Midbrain (tissue), 1 donor: Measurements from ENCODE around the gene CLDN7.

Source experiments
- DNase-seq: peaks from one replicate; lab custom pipeline; 2025; lab: John Stamatoyannopoulos, UW

CLDN7 gene

GRCh38 chr17:7262192-7262934 is at the start of gene CLDN7:
TSS of gene CLDN7 (minus strand) at chr17:7262478. CDS start at chr17:7262043, 435 bp downstream.
- DNase-seq = no peak

- DNase-seq = no peak
These were observed 48.9 kb upstream of the CLDN7 start for GRCh38 chr17:7311110-7311705.

- DNase-seq = no peak
These were observed 47.4 kb upstream of the CLDN7 start for GRCh38 chr17:7309628-7310027.

- DNase-seq = peak; percentile 40
These were observed 46.6 kb upstream of the CLDN7 start for GRCh38 chr17:7308625-7309433.

- DNase-seq = peak; percentile 51
These were observed 45.7 kb upstream of the CLDN7 start for GRCh38 chr17:7307686-7308624.

- DNase-seq = peak; percentile 99
These were observed 44.8 kb upstream of the CLDN7 start, which contains the start of gene EIF5A for GRCh38 chr17:7306911-7307685. TSS of gene EIF5A (plus strand) at chr17:7307628. CDS start at chr17:7309636, 2,008 bp downstream.

- no peak for DNase-seq
These were observed 41.9 kb upstream of the CLDN7 start for GRCh38 chr17:7304179-7304578.

- peak; percentile 80 for DNase-seq
These were observed 34.0 kb upstream of the CLDN7 start for GRCh38 chr17:7296189-7296861.

GRCh38 chr17:7295230-7296180 is 33.2 kb upstream of the CLDN7 start:
- no peak for DNase-seq

- no peak for DNase-seq
These were observed 32.4 kb upstream of the CLDN7 start, which contains the start of gene YBX2 for GRCh38 chr17:7294614-7295153. TSS of gene YBX2 (minus strand) at chr17:7294639. CDS start at chr17:7294500, 139 bp downstream.

- DNase-seq = no peak
These were observed 31.7 kb upstream of the CLDN7 start for GRCh38 chr17:7293816-7294613.

- no peak for DNase-seq
These were observed 30.9 kb upstream of the CLDN7 start for GRCh38 chr17:7293159-7293558.

GRCh38 chr17:7292729-7293128 is 30.5 kb upstream of the CLDN7 start:
- no peak for DNase-seq

- DNase-seq = no peak
These were observed 29.9 kb upstream of the CLDN7 start for GRCh38 chr17:7292194-7292593.

- no peak for DNase-seq
These were observed 28.4 kb upstream of the CLDN7 start for GRCh38 chr17:7290685-7291084.

- no peak for DNase-seq
These were observed 27.9 kb upstream of the CLDN7 start for GRCh38 chr17:7290166-7290565.

- no peak for DNase-seq
These were observed 27.2 kb upstream of the CLDN7 start for GRCh38 chr17:7289256-7290032.
